Endometrium (tissue), 2 donors: ENCODE measurements around the gene BCAS3.
"Not testable (repeated sequence)": the region's sequence is repeated elsewhere in the genome, so short reads cannot be mapped to it uniquely, and the experiment has no call there.

Experiments used
- FAIRE-seq: peaks from 2 replicates; lab custom pipeline; 2012; peaks lifted over from hg19 to GRCh38; lab: Jason Lieb, UNC
- donor health status: control.
- donor health status: control.

BCAS3 gene

GRCh38 chr17:61425682-61426481 lies 748.2 kb downstream of the BCAS3 start:
- FAIRE-seq, result no peak

GRCh38 chr17:61426482-61427304 lies 749.0 kb downstream of the BCAS3 start:
- FAIRE-seq, result no peak

- no peak for FAIRE-seq
Observed at GRCh38 chr17:61427567-61427966, 749.9 kb downstream of the BCAS3 start.

GRCh38 chr17:61429274-61429673 lies 751.6 kb downstream of the BCAS3 start:
- FAIRE-seq, result no peak

- not testable (repeated sequence) for FAIRE-seq
Observed at GRCh38 chr17:61429831-61430230, 752.2 kb downstream of the BCAS3 start.

- no peak for FAIRE-seq
Observed at GRCh38 chr17:61431594-61432311, 754.1 kb downstream of the BCAS3 start.

GRCh38 chr17:61436273-61436672 lies 758.6 kb downstream of the BCAS3 start:
- FAIRE-seq, result no peak

GRCh38 chr17:61436995-61437704 lies 759.5 kb downstream of the BCAS3 start:
- FAIRE-seq, result no peak

- FAIRE-seq, result no peak
Observed at GRCh38 chr17:61440697-61441096, 763.0 kb downstream of the BCAS3 start.

GRCh38 chr17:61441507-61441906 lies 763.9 kb downstream of the BCAS3 start:
- not testable (repeated sequence) for FAIRE-seq

- no peak for FAIRE-seq
Observed at GRCh38 chr17:61442136-61442775, 764.6 kb downstream of the BCAS3 start.
